HG03095 (cell line): Measurements from ENCODE around the gene DAZL.
"Not testable (repeated sequence)": the region's sequence is repeated elsewhere in the genome, so short reads cannot be mapped to it uniquely, and the experiment has no call there.

Experiments
- ATAC-seq: cut with Tn5 transposase; IDR thresholded peaks from one replicate; pipeline ENCODE4 v1.9.1; 2021; ENCODE audit warnings: moderate library complexity; ENCODE audit not compliant: unreplicated experiment

DAZL gene, protein sequence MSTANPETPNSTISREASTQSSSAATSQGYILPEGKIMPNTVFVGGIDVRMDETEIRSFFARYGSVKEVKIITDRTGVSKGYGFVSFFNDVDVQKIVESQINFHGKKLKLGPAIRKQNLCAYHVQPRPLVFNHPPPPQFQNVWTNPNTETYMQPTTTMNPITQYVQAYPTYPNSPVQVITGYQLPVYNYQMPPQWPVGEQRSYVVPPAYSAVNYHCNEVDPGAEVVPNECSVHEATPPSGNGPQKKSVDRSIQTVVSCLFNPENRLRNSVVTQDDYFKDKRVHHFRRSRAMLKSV

DNA sequence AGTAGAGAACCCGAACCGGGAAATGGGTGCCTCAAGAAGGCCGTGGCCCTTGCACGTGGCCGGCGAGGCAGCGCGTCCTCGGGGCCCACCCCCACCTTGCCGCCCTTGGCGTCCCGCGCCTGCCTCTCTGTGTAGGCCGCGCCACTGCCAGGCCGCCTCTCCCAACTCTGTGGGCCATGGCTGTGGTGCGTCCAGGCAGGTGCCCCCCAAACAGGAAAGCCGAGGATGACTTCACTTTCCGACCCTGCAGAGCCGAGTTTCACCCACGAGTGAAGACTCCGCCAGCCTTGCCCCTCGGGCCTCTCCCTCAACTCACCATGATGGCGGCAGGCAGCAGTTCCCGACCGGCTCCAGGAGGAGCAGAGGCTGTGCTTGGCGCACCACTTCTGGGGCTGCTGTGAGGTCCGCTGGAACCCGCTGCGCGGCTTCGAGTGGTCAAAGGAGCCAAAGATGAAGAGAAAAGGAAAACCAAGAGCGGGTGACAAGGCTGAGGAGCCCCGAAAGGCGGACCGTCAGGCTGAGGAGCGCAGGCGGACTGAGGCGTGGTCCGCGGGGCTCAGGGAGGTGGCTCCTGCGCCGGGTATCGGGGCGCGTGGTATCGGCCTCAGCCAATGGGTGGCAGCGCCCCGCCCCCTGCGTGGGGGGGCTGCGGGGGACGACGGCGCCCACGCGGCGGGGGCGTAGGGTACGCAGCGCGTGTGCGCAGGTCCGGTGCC, at the start of gene DAZL:
Gene DAZL (minus strand): TSS at position 537 of the 716 bp plus-strand sequence. CDS start 218 bp downstream, at position 319.
- ATAC-seq, result no peak

DNA sequence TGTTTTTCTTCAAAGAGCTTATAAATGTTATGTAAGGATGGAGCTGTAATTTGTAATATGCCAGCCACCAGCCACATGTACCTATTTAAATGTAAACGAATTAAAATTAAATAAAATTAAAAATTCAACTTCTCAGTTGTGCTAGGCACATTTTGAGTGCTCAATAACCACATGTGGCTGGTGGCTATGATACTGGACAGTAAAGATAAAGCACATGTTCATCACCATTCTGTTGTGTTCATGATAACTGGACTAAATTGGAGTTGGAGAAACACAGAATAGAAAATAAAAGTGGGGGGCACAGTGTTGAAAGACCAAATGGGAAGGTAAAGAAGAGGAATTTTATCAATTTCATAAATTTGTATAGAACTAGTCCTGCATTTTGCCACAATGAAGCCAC, 49.8 kb upstream of the DAZL start:
- no peak for ATAC-seq

DNA sequence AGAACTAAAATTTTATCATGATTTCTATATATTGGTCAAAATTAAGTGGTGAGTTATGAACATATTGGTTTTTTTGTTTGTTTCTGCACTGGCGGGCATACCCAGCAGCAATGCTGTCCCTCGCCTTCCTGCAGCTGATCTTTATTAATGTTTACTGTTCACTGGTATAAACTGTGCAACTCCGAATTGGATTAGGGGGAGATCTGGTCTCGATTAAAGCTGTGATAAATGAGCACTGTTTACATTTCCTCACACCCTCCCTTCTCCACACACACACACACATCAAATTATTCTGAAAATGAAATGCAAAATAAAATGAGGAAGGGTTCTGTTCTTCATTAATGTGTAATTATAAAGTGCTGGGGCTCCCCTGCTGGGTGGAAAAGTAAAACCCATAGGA, 48.5 kb upstream of the DAZL start:
- no peak for ATAC-seq

DNA sequence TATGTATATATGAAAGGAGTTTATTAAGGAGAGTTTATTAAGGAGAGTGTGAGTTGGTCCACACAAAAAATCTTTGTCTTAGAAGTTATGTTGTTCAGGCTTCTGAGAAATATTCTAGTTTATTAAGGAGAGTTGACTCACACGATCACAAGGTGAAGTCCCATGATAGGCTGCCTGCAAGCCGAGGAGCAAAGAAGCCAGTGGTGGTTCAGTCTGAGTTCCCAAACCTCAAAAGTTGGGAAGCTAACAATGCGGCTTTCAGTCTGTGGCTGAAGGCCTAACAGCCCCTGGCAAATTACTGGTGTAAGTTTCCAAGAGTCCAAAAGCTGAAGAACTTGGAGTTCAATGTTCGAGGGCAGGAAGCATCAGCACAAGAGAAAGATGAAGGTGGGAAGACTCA, 42.4 kb upstream of the DAZL start:
- ATAC-seq, result no peak

DNA sequence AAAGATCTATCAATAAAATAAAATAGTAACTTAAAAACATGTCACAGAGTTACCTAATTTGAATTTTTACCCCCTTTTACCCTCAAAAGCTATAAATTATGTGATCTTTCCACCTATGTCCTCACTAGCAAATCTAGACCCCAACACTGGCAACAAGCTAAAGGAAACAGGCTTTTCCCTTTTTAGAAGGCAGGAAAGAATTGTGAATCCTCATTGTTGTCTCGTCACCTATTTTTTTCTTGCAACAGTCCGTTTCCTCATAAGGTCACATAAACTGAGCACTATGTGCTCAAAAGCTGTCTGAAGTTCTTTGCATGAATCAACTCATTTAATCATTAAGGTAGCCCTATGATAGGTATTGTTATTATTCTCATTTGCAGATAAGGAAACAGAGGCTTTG, 34.6 kb upstream of the DAZL start:
- no peak for ATAC-seq

DNA sequence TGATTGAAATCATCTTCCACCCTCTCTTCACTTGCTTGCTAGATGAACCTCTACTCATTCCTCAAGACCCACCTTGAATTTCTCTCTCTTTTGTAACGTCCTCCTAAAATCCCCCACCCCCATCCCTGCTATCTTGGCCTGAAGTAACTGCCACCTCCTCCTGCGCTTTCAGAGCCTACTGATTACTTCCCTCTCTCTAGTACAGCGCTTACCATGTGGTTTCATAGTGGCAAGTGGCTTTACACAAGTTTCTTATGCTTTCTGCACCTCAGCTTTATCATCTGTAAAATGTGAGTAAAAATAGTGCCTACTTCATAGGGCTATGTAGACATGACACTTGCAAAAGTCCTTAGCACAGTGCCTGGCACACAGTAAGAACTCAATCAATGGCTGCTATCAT, 28.7 kb upstream of the DAZL start:
- no peak for ATAC-seq

DNA sequence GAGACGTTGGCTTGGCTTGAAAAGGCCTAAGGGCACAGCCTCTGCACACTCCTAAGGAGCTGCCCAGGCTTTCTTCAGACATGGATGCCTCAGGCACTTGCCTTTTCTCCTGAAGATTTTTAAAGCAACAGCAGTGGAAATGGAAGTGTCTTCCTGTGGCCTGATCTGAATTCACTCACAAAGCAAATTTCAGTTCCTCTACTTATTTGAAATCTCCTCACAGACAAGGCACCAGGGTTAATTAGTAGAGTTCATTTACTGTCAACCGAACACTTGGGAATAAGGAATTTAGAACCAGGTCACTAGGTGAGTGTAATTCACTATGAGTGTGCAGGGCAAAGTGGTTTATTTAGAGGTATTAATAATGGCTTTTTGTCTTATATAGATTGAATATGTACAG, 27.2 kb upstream of the DAZL start:
- no peak for ATAC-seq

DNA sequence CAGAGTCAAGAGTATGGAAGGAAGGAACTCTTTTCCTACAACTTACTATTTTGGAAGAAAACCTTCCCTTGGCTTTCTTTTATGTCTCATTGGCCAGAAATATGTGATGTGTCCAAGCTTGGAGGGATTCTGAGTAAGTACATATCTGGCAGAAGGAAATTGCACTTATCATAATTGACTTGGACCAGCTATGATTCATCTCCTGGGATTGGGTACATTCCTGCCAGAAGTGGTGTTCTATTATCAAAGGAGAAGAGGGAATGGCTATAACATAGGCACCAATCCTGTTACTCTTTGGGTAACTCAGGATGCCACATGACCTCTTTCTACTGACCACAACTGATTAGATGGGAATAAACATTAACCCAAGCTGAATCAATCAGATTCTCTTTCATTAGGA, 13.5 kb upstream of the DAZL start:
- no peak for ATAC-seq

DNA sequence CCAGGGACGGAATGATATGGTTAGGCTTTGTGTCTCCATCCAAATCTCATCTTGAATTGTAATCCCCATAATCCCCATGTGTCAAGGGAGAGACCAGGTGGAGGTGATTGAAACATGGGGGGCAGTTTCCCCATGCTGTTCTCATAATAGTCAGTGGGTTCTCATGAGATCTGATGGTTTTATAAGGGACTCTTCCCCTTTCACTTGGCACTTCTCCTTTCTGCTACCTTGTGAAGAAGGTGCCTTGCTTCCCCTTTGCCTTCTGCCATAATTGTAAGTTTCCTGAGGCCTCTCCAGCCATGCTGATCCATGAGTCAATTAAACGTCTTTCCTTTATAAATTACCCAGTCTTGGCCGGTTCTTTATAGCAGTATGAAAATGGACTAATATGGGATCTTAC, 11.9 kb upstream of the DAZL start:
- not testable (repeated sequence) for ATAC-seq

DNA sequence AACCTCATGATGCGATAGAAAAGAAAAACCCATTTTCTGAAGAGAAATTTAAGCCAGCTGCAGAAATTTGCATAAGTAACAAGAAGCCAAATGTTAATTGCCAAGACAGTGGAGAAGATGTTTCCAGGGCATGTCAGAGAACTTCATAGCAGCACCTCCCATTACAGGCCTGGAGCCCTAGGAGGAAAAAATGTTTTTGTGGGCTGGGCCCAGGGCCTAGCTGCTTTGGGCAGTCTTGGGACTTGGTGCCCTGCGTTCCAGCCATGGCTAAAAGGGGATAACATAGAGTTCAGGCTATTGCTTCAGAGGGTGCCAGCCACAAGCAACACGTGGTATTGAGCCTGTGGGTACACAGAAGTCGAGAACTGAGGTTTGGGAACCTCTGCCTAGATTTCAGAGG, 10.9 kb upstream of the DAZL start:
- no peak for ATAC-seq

DNA sequence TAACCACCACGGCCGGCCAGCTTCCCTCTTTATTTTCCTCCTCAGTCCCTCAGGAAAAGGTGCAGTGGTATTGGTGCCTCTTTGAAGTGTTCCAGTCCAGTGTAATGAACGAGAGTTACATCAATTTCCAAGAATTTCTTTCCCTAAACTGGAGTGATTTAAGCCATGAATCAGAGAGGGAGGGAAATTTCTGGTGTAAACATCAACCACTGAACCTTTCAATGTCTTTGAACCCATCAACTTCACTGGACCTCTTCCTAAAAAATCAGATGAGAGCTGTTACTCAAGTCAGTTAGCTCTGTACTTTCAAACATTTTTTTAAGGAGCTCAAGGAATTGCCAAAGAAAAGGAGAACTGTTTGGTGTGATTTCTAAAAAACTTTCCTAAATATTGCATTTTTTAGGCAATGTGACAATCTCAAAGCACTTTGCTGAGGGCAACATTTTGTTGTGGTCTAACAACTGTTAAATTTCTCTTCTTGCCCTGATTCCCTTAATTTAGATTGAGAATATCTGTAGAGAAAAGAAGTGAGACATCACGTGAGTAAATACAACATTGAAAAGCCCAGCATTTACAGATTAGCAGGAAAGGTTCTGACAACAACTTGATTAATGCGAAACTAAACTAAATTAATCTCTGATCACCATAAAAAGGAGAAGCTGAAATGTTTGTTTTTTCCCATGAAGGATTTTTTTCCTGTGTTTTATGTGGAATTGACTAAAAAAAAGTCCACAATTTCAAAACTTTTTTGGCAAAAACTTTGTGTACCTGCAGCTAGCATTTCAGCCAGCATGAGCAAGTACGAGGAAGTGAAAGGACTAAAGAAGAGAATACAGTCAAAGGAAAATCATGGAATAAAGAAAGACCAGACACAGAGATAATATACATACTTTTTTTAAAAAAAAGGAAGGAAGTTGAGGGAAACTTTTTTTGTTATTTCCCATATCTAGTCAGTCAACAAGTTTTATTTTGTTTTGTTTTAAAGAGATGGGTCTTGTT, 9.1 kb upstream of the DAZL start:
- ATAC-seq, result no peak

DNA sequence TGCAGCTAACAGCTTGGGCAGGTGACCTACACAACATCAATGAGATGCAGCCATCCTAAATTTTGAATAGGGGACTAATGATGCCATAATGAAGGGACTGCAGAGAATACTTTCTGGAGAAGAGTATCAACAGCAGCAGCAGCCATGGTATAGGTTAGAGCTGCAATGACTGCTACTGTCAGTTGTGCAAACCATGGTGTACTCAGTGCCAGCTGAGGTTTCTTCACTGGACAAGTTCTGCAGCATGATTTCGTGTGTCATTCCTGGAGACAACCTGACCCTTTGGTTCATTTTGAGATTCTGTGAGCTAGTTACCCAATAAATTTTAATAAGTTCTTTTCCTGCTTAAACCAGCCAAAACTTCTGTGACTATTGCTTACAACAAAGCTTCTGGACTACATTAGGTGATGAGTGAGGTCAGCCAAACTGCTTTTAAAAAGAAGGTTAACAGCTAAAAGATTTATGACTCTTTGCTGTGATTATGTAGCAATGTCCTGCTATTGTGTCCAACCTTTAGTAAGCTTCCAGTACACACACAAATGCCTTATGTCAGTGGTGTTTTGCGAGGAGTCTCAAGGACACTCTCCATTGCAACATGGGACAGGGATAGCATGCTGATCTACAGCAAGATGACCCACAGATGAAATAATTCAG, 4.8 kb upstream of the DAZL start:
- no peak for ATAC-seq

DNA sequence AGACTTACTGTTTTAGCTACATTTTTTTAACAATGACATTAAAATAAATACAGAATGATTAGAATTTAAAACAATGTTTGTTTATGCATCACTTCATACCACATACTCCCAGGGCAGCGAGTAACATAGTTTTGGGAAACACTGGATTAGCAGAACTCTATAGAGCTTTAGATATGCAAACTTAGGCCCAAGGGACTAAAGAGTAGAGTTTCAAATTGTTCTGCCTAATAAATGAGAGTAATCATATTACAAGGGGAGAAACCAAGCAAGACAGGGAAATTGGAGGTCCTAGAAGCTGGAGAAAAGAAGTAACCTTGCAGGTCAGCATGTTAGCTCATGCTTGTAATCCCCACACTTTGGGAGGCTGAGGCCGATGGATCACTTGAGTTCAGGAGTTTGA, 3.6 kb upstream of the DAZL start:
- ATAC-seq, result no peak

DNA sequence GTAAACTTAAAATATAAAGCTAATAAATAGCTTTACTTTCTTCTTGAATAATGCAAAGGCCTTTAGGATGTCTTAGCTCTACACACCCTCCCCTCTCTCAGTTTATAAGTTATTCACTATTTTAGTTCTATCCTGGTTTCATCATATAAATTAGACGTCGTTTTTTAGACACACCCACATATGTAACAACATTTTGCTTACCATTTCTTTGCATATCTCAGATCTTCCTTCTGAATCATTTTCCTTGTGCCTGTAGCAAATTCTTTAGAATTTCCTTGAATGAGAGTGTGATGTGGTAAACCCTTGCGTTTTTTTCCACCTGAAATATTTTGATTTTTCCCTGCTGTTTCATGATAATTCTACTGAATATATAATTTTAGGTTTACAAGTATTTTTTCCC, 2.5 kb upstream of the DAZL start:
- no peak for ATAC-seq

DNA sequence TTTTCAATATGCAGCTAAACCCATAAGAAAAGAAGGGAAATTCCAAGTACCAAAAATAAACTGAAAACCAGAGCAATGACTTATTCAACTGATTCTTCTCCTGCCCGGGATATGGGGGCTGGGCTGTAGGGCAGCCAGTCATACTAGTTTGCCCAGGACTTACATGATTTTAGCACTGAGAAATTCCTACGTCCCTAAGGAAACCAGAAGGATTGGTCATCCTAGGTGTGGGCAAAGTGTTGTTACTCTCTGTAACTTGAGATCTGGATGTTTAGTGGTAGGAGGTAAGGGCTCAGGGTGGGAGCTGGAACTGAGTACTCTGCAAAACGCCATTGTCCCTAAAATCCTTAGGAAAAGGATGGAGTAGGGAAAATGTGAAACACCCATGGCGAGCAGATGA, 1.2 kb upstream of the DAZL start:
- ATAC-seq, result no peak

DNA sequence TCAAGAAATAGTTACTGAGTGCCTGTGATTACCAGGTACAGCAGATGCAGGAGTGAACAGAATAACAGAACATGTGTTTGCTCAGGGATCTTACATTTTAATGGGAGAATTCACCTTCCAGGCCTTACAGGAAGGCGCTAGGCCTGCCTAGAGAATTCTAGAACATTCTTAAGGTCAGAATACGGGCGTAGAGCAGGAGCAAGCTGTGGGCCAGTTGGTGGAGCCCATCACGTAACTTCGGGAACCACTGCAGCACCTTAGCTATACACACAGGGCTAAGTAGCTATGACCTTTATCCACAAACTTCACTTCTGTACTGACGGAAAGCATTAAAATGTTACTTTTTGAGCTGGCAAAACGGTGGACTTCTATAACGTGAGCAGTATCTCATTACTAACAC, 743 bp upstream of the DAZL start:
- no peak for ATAC-seq

DNA sequence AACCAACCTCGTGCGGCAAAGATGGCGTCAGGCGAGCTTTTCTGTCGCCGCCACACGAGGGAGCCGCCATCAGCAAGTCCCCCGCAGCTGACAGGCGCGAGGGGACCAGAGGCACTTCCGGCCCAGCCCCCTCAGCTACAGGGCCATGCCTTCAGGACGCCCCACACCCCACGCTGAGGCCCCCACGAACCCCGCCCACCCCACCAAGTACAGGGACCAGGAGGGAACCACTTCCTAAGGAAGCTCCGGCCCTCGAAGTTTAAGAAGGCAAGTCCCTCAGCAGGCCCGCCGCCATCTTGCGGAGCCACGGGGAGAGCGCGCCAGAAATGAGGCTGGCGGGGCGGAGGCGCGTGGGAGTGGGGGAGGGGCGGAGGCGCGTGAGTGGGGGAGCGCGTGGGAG, 790 bp downstream of the DAZL start:
- ATAC-seq, result no peak

DNA sequence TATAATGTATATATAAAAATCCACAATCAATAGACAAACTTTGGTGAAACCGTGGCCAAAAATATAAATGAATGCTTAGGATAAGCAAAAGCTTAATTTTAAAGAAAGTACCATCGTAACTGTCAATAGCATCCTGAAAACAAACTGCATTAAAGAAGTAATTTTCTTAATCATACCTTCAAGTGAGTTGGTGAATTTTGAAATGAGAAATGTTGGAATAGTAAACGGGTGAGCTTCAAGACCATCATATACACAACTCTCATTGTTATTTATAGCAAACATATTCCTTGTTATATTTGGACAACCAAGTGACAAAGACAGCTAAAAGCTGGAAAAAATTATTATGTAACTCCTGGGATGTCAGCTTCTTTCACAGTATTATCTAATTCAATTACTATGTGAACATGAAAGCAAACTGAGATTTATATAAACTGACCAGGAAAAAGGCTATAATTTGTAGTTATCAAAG, 3.7 kb downstream of the DAZL start:
- ATAC-seq, result no peak

DNA sequence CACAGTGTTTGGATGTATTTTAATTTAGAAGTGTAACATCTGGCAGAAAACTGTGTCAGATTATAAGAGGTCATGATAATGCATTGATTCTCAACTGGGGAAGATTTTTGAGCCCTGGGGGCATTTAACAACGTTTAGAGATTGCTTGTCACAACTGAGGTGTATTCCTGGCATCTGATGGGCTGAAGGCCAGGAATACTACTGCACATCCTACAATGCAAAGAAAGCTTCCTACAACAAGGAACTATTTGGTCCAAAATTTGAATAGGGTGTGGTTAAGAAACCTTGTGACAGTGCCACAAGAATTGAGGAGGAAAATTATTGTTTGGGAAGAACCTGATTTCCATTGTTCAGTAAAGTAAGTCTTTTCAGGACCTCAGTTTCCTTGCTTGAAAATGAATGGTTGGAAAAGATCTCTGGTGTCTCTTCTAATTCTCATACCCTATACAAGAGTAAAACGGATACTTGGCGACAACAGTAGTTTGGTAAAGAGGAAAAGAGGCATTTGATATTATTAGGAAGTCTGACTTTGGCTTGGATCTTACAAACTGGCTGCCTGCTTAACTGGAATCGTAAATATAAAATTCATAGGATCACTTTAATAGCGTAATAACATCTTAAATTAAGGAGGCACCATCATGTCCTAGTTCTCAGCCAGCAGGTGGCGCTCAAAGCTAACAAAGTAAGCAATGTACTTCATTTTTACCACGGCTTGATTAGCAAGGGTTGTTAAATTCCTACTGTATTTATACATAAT, 4.3 kb downstream of the DAZL start:
- no peak for ATAC-seq

DNA sequence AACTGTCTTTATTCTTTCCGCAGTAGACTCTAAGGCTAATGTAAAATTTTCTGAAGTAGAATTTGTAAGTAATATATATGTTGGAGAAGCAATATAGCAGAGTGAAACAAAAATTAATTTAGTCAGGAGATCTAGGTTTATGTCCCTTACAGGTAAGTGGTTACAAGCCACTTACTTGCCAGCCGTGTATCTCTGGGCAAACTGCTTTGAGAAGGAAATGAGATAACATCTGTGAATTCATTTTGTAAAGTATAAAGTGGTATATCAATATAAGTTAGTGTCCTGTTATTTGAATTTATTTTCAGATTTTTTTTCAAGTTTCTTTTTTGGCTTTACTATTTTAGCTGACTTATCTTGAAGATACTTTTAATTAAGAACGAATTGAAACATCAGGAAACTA, 5.5 kb downstream of the DAZL start:
- no peak for ATAC-seq
